GM21619 (cell line): Measurements from ENCODE around the gene ANKH.

ENCODE experiments used
- ATAC-seq: cut with Tn5 transposase; IDR thresholded peaks from one replicate; pipeline ENCODE4 v1.9.1; 2021; ENCODE audit not compliant: unreplicated experiment

ANKH gene

GRCh38 chr5:14767053-14767452 lies 104.5 kb downstream of the ANKH start:
- ATAC-seq, result no peak

- no peak for ATAC-seq
Measured at GRCh38 chr5:14766584-14766983, 105.0 kb downstream of the ANKH start.

- no peak for ATAC-seq
Measured at GRCh38 chr5:14765587-14765986, 106.0 kb downstream of the ANKH start.

GRCh38 chr5:14762549-14763216 lies 108.9 kb downstream of the ANKH start:
- no peak for ATAC-seq

GRCh38 chr5:14760548-14761002 lies 111.0 kb downstream of the ANKH start:
- ATAC-seq, result no peak

GRCh38 chr5:14759744-14760547 lies 111.6 kb downstream of the ANKH start:
- ATAC-seq, result no peak

GRCh38 chr5:14757850-14758249 lies 113.7 kb downstream of the ANKH start:
- ATAC-seq, result no peak

GRCh38 chr5:14756478-14756877 lies 115.1 kb downstream of the ANKH start:
- ATAC-seq, result no peak

GRCh38 chr5:14753947-14754346 lies 117.6 kb downstream of the ANKH start:
- ATAC-seq, result no peak

- no peak for ATAC-seq
Measured at GRCh38 chr5:14753292-14753691, 118.3 kb downstream of the ANKH start.

- no peak for ATAC-seq
Measured at GRCh38 chr5:14752497-14753071, 119.0 kb downstream of the ANKH start.

- no peak for ATAC-seq
Measured at GRCh38 chr5:14750712-14751111, 120.9 kb downstream of the ANKH start.

GRCh38 chr5:14749579-14750101 lies 121.9 kb downstream of the ANKH start:
- ATAC-seq, result no peak

GRCh38 chr5:14748180-14748900 lies 123.2 kb downstream of the ANKH start:
- ATAC-seq, result no peak

GRCh38 chr5:14745753-14746152 lies 125.8 kb downstream of the ANKH start:
- no peak for ATAC-seq

- peak; percentile 7 for ATAC-seq
Measured at GRCh38 chr5:14745188-14745563, 126.4 kb downstream of the ANKH start.

- peak; percentile 54 for ATAC-seq
Measured at GRCh38 chr5:14744296-14745187, 127.0 kb downstream of the ANKH start.

GRCh38 chr5:14743601-14744295 lies 127.8 kb downstream of the ANKH start:
- ATAC-seq, result peak; percentile 26

- no peak for ATAC-seq
Measured at GRCh38 chr5:14742498-14742897, 129.1 kb downstream of the ANKH start.
